ENCODE results near the gene ARHGDIA.

DNA sequence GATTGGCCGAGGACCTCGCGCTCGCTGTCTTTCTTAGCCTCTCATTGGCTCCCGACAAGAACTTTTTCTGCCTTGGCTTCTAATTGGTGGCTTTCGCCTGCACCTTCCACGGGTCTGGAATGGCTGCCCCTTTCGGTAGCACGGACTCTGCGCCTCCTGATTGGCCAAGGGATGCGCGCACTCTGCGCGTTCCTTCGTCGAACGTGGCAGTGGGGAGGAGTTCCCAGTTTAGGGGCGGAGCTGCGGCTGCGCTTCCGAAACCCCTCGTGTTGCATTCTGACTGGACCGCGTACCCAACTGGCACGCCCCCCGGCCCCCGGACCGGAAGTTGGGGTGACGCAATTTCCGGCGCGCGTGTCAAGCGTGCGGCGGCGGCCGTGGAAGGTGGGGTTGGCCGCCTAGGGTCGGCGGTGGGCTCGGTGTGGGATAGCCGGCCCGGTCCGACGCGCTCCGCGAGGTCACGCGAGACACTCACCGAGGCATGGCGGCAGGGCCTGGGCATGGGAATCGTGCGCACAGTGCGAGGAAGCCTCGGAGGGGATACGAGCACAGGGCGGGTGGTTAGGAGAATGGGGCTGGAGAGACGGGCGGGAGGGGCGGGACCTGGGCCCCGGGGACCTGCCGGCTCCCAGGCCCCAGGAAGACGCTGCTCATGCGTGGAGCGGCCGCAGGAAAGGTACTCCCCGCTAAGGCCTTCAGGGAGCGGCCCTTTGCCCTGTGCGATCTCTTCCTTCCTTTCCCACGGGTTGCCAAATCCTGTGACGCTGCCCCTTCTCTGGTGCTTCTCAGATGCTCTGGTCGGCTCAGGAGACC, 10.2 kb downstream of the ARHGDIA start:
- TF ChIP-seq JUN (IDR thresholded peaks at IDR 0.05; ENCODE audit: low read depth, low read length), result no peak
- TF ChIP-seq SP2 (IDR thresholded peaks at IDR 0.05; ENCODE audit: low read length), result peak; percentile 42; the same call in 1 of the 2 replicates
- TF ChIP-seq, protein P1, sequence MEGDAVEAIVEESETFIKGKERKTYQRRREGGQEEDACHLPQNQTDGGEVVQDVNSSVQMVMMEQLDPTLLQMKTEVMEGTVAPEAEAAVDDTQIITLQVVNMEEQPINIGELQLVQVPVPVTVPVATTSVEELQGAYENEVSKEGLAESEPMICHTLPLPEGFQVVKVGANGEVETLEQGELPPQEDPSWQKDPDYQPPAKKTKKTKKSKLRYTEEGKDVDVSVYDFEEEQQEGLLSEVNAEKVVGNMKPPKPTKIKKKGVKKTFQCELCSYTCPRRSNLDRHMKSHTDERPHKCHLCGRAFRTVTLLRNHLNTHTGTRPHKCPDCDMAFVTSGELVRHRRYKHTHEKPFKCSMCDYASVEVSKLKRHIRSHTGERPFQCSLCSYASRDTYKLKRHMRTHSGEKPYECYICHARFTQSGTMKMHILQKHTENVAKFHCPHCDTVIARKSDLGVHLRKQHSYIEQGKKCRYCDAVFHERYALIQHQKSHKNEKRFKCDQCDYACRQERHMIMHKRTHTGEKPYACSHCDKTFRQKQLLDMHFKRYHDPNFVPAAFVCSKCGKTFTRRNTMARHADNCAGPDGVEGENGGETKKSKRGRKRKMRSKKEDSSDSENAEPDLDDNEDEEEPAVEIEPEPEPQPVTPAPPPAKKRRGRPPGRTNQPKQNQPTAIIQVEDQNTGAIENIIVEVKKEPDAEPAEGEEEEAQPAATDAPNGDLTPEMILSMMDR (IDR thresholded peaks at IDR 0.05; ENCODE audit: control extremely low read depth in 1 of 3, insufficient read depth in 1 of 3, low read depth in 1 of 3, low read length in 3 of 3), result no peak
- TF ChIP-seq, protein P2, sequence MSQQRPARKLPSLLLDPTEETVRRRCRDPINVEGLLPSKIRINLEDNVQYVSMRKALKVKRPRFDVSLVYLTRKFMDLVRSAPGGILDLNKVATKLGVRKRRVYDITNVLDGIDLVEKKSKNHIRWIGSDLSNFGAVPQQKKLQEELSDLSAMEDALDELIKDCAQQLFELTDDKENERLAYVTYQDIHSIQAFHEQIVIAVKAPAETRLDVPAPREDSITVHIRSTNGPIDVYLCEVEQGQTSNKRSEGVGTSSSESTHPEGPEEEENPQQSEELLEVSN (IDR thresholded peaks at IDR 0.05), result peak; percentile 86
- TF ChIP-seq TEAD4 (IDR thresholded peaks at IDR 0.05; ENCODE audit: low read depth, low read length), result no peak
- TF ChIP-seq TAF1 (IDR thresholded peaks at IDR 0.05; ENCODE audit: low read depth, low read length), result peak; percentile 83
- peak; percentile 61 for TF ChIP-seq EZH2 (IDR thresholded peaks at IDR 0.05; ENCODE audit: low read depth, low read length, severe bottlenecking)
- peak; percentile 40; the same call in 1 of the 2 replicates for TF ChIP-seq MAFK (IDR thresholded peaks at IDR 0.05; ENCODE audit: low read depth, low read length)
- no peak for TF ChIP-seq GTF2F1 (IDR thresholded peaks at IDR 0.05; ENCODE audit: borderline replicate concordance, low read depth, low read length)
- peak; percentile 52 to 69; a peak in 2 of 3 replicates for TF ChIP-seq POLR2A (IDR thresholded peaks at IDR 0.05; ENCODE audit: control extremely low read depth in 1 of 2, low read depth in 2 of 2, low read length in 2 of 2)
- no peak for TF ChIP-seq CTBP2 (IDR thresholded peaks at IDR 0.05; ENCODE audit: borderline replicate concordance, insufficient read depth, insufficient read length, low read length)
- TF ChIP-seq SRF (IDR thresholded peaks at IDR 0.05; ENCODE audit: low read depth, low read length), result 0 out of 2 replicates have a peak, but pooled peaks have one; percentile 24
- no peak for TF ChIP-seq EGR1 (IDR thresholded peaks at IDR 0.05; ENCODE audit: borderline replicate concordance, low read depth, low read length)
